ENCODE data around the gene TNFSF12. TPM values are rescaled to one million over a fixed set of nuclear protein-coding genes. Genes with fewer than 3 reads are reported as not detected.

Gene TNFSF12
- total RNA-seq, 2 donors from 2014 or later, result 41.7 to 49.2 TPM

GRCh38 chr17:7513850-7514419 is 34.9 kb upstream of the TNFSF12 start:
- peak overlapping the region; percentile 80 for H3K27ac Mint-ChIP-seq
- peaks cover 16% of the 10 kb centered on the region for H3K36me3 Mint-ChIP-seq (ENCODE audit: low read depth)

DNA sequence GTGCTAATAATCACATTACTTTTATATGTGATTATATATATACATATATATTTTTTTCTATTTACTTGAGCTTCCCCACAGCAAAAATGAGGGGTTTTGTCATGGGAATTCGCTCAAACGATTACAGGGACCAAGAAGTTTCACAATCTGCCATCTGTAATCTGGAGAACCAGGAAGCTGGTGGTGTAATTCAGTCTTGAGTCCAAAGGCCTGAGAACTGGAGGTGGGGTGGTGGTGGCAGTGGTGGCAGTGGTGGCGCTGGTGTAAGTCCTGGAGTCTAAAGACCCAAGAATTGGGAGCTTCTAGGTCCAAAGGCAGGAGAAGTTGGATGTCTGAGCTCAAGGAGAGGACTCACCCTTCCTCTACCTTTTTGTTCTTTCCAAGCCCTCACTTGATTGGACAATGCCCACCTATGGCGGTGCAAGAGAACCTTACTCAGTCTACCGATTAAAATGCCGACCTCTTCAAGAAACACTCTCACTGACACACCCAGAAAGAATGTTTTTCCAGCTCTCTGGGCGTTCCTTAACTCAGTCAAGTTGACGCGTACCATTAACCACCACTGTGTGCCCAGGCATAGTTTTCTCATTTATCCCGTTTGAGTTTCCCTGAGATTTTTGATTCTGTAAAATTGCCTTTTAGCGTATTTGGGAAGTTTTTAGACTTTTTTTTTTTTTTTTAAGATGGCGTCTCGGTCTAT is 32.8 kb upstream of the TNFSF12 start:
- ATAC-seq, result no peak
- peaks cover 8% of the 10 kb centered on the region for H3K4me1 Mint-ChIP-seq
- DNase-seq, result no peak
- H3K4me3 Mint-ChIP-seq, result no peak overlapping the region
- peak overlapping the region; percentile 80 for H3K27ac Mint-ChIP-seq
- H3K36me3 Mint-ChIP-seq (ENCODE audit: low read depth), result peaks cover 12% of the 10 kb centered on the region
- H3K27me3 Mint-ChIP-seq, result no peaks in the 10 kb centered on the region
- H3K9me3 ChIP-seq (ENCODE audit: control insufficient read depth, low read length, poor library complexity, severe bottlenecking), result no peaks in the 10 kb centered on the region

More at GRCh38 chr17:7513850-7514419, 34.9 kb upstream of the TNFSF12 start:
- H3K4me1 Mint-ChIP-seq, result peaks cover 10% of the 10 kb centered on the region
- ATAC-seq, result peak; percentile 4
- H3K9me3 ChIP-seq (ENCODE audit: control insufficient read depth, low read length, poor library complexity, severe bottlenecking), result no peaks in the 10 kb centered on the region
- DNase-seq, result no peak
- H3K4me3 Mint-ChIP-seq, result peak overlapping the region; percentile 78
- H3K27me3 Mint-ChIP-seq, result no peaks in the 10 kb centered on the region

DNA sequence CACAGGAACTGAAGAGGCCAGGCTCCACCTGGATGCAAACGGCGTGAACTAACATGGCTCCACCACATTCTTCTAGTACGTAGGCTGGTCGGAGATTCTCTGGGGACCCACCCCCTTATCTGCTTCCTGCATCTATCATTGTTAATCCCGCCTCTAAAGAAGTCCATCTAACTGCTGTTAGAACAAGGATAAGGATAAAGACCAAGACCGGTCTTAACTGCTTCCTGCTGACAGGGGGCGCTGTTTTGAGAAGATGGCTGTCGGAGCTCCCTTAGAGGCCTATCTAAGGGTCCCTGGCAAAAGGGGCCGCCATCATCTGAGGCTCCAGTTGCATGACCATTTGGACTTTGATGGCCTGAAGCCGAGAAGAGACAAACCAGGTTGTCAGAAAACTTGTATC is 25.8 kb upstream of the TNFSF12 start:
- Mint-ChIP-seq H3K36me3 (ENCODE audit: low read depth) (no peaks in the 10 kb centered on the region), H3K4me3 (no peak overlapping the region), H3K27me3 (no peaks in the 10 kb centered on the region), H3K4me1 (peaks cover 3% of the 10 kb centered on the region), H3K27ac (peak overlapping the region; percentile 83)
- DNase-seq (peak in 2 of 3 donors; percentile 32 to 47), ATAC-seq (peak; percentile 68)
- no peaks in the 10 kb centered on the region for H3K9me3 ChIP-seq (ENCODE audit: control insufficient read depth, low read length, poor library complexity, severe bottlenecking)

DNA sequence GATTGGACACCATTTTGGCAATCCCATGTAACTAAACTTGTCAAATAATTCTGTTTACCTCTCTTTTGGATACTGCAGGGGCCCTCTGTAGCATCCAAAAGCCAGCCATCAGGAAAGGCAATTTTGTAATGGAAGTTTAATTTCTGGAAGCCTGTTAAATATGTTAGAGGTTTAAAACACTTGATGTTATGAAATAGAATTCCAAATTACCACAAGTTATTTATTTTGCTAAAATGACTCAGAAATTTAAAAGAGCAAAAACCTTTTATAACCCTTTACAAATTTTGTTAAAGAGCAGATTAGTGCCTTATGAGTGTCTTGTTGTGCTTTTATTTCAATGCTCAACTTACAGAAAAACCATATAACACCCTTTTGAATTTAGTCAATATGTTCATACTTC is 20.0 kb upstream of the TNFSF12 start:
- H3K4me3 Mint-ChIP-seq, result no peak overlapping the region
- no peaks in the 10 kb centered on the region for H3K4me1 Mint-ChIP-seq
- no peak overlapping the region for H3K27ac Mint-ChIP-seq
- H3K9me3 ChIP-seq (ENCODE audit: control insufficient read depth, low read length, poor library complexity, severe bottlenecking), result no peaks in the 10 kb centered on the region
- H3K27me3 Mint-ChIP-seq, result no peaks in the 10 kb centered on the region
- DNase-seq (no peak), ATAC-seq (no peak)
- no peaks in the 10 kb centered on the region for H3K36me3 Mint-ChIP-seq (ENCODE audit: low read depth)

DNA sequence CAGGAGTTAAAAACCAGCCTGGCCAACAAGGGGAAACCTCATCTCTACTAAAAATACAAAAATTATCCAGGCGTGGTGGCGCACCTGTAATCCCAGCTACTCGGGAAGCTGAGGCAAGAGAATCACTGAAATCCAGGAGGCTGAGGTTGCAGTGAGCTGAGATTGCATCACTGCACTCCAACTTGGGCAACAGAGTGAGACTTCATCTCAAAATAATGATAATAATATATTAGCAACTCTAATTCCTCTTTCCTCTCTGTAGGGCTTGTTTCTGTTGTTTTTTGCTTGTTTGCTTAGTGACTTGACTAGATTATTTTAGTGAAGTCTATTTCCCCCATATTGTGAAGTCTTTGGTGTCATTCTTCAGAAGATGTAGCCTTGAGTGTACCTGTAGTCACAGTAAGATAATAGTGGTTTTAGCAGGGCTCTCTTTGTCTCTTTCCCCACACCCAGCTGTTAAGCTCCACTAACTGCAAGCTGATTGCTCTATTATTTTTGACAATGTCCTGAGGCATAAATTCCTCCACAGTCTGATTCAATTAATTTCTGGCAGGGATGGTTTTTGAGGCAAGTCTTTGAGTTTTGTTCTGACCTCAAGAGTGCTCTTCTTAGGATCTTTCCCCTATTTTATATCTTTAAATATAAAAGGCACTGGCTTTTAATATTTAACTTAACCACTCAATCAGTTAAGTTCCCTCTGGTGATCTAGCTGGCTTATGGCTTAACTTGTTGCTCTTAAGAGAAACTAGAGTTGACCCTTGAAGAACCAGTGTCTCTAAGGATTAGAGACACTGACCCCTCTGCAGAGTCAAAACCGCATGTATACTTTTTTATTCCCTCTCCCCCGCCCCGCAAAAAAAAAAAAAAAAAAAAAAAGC is 18.6 kb upstream of the TNFSF12 start:
- ATAC-seq (no peak), DNase-seq (no peak)
- Mint-ChIP-seq H3K27me3 (no peaks in the 10 kb centered on the region), H3K4me3 (no peak overlapping the region), H3K27ac (no peak overlapping the region), H3K4me1 (no peaks in the 10 kb centered on the region), H3K36me3 (ENCODE audit: low read depth) (no peaks in the 10 kb centered on the region)
- H3K9me3 ChIP-seq (ENCODE audit: control insufficient read depth, low read length, poor library complexity, severe bottlenecking), result no peaks in the 10 kb centered on the region

DNA sequence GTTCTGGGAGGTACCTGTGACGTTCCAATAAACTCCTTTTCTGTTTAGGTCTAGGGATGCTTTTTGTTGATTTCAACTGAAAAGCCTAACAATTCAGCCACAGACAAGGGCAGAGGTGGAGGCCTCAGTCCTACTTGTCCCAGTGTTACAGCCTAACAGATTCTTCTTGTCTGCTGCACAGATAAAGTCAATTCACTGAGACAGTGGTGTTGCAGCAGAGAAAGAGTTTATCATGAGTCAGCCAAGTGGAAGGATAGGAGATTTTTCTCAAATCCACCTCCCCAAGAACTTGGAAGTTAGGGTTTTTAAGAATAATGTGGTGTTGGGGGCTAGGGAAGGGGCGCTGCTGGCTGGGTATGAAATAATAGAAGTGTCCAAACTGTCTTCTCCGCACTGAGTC is 10.8 kb upstream of the TNFSF12 start:
- H3K9me3 ChIP-seq (ENCODE audit: control insufficient read depth, low read length, poor library complexity, severe bottlenecking), result no peaks in the 10 kb centered on the region
- Mint-ChIP-seq H3K4me3 (no peak overlapping the region), H3K27ac (no peak overlapping the region)

DNA sequence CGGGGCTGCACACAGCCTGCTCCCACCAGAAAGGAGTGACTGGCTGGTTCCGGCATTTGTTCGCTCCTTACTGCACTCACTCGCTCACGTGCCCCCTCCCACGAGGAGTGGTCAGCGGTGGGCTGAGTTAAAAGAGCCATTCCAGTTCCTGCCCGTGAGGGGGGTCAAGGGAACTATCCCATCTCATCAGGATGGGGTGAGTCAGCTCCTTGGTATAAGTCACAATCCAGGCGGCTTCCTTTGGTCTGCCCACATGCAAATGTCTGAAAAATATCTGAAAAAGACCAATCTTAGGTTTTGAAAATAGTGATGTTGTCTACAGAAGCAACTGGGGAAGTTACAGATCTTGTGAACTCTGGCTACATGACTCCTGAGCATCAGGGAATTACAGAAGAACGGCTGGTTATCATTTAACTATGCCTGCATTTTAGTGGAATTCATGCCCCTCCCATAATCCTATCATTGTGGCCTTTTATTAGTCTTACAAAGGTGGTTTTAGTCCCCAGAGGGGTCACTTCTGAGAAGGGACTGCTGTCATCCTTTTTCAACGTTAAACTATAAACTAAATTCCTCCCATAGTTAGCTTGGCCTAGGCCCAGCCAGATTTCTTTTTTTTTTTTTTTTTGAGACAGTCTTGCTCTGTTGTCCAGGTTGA is 9.8 kb upstream of the TNFSF12 start:
- ATAC-seq, result no peak
- H3K27me3 Mint-ChIP-seq, result no peaks in the 10 kb centered on the region

More for the DNA sequence above, 10.8 kb upstream of the TNFSF12 start:
- no peak for DNase-seq
- H3K4me1 Mint-ChIP-seq, result peaks cover 2% of the 10 kb centered on the region
- no peaks in the 10 kb centered on the region for H3K36me3 Mint-ChIP-seq (ENCODE audit: low read depth)
- H3K27me3 Mint-ChIP-seq, result no peaks in the 10 kb centered on the region
- no peak for ATAC-seq

GRCh38 chr17:7541074-7541621 is 7.7 kb upstream of the TNFSF12 start:
- H3K4me3 Mint-ChIP-seq, result no peak overlapping the region
- H3K4me1 Mint-ChIP-seq, result peaks cover 7% of the 10 kb centered on the region
- no peaks in the 10 kb centered on the region for H3K27me3 Mint-ChIP-seq
- no peak for ATAC-seq
- no peak for DNase-seq
- H3K27ac Mint-ChIP-seq, result no peak overlapping the region
- no peaks in the 10 kb centered on the region for H3K9me3 ChIP-seq (ENCODE audit: control insufficient read depth, low read length, poor library complexity, severe bottlenecking)
- H3K36me3 Mint-ChIP-seq (ENCODE audit: low read depth), result no peaks in the 10 kb centered on the region

More for the DNA sequence above, 9.8 kb upstream of the TNFSF12 start:
- H3K4me1 Mint-ChIP-seq, result peaks cover 7% of the 10 kb centered on the region
- no peaks in the 10 kb centered on the region for H3K9me3 ChIP-seq (ENCODE audit: control insufficient read depth, low read length, poor library complexity, severe bottlenecking)
- no peaks in the 10 kb centered on the region for H3K36me3 Mint-ChIP-seq (ENCODE audit: low read depth)
- no peak overlapping the region for H3K4me3 Mint-ChIP-seq
- no peak overlapping the region for H3K27ac Mint-ChIP-seq
- no peak for DNase-seq

DNA sequence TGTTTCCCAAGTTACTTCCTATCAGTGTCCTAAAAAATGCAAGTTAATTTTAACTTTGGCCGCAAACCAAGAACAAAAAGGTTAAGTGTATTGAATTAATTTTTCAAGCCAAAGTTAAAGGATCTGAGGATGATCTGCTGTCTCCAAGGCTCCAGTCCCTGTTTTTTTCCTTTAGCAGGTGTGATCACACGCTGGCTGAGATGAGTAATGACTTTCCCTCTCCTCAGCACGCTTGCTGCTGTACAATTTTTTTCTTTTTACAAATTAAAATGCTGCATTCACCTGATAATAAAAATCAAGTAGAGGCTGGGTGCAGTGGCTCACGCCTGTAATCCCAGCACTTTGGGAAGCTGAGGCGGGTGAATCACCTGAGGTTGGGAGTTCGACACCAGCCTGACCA is 3.9 kb upstream of the TNFSF12 start:
- peaks cover 2% of the 10 kb centered on the region for H3K36me3 Mint-ChIP-seq (ENCODE audit: low read depth)
- no peaks in the 10 kb centered on the region for H3K27me3 Mint-ChIP-seq
- ATAC-seq (no peak), DNase-seq (no peak)
- H3K9me3 ChIP-seq (ENCODE audit: control insufficient read depth, low read length, poor library complexity, severe bottlenecking), result no peaks in the 10 kb centered on the region
- no peak overlapping the region for H3K27ac Mint-ChIP-seq
- peaks cover 24% of the 10 kb centered on the region for H3K4me1 Mint-ChIP-seq
- H3K4me3 Mint-ChIP-seq, result no peak overlapping the region

GRCh38 chr17:7549401-7550055 is 670 bp downstream of the TNFSF12 start:
- H3K27me3 Mint-ChIP-seq, result no peaks in the 10 kb centered on the region
- H3K36me3 Mint-ChIP-seq (ENCODE audit: low read depth), result peaks cover 7% of the 10 kb centered on the region
- H3K4me1 Mint-ChIP-seq, result peaks cover 55% of the 10 kb centered on the region
- no peaks in the 10 kb centered on the region for H3K9me3 ChIP-seq (ENCODE audit: control insufficient read depth, low read length, poor library complexity, severe bottlenecking)
- peak overlapping the region; percentile 94 for H3K27ac Mint-ChIP-seq
- peak overlapping the region; percentile 98 for H3K4me3 Mint-ChIP-seq
- ATAC-seq, result peak; percentile 62
- peak in 2 of 3 donors; percentile 22 to 23 for DNase-seq

GRCh38 chr17:7550344-7550743 is 1.5 kb downstream of the TNFSF12 start:
- Mint-ChIP-seq H3K4me3 (no peak overlapping the region), H3K27ac (peak overlapping the region; percentile 94)
- no peak for ATAC-seq

GRCh38 chr17:7551396-7551795 is 2.5 kb downstream of the TNFSF12 start:
- Mint-ChIP-seq H3K27ac (peak overlapping the region; percentile 94), H3K36me3 (ENCODE audit: low read depth) (peaks cover 7% of the 10 kb centered on the region), H3K4me1 (peaks cover 64% of the 10 kb centered on the region), H3K27me3 (no peaks in the 10 kb centered on the region), H3K4me3 (peak overlapping the region; percentile 83)
- no peak for DNase-seq
- H3K9me3 ChIP-seq (ENCODE audit: control insufficient read depth, low read length, poor library complexity, severe bottlenecking), result no peaks in the 10 kb centered on the region
- no peak for ATAC-seq

More at GRCh38 chr17:7550344-7550743, 1.5 kb downstream of the TNFSF12 start:
- Mint-ChIP-seq H3K27me3 (no peaks in the 10 kb centered on the region), H3K4me1 (peaks cover 60% of the 10 kb centered on the region), H3K36me3 (ENCODE audit: low read depth) (peaks cover 7% of the 10 kb centered on the region)
- DNase-seq, result no peak
- no peaks in the 10 kb centered on the region for H3K9me3 ChIP-seq (ENCODE audit: control insufficient read depth, low read length, poor library complexity, severe bottlenecking)

All from T-helper 17 cell (primary cell).